Measurements from ENCODE around the gene CR1L.

Gene CR1L

GRCh38 chr1:207751790-207752455, 107.0 kb downstream of the CR1L start, which contains the start of gene CD46 (continued):
- TF ChIP-seq ZNF423 (tag by site-specific recombination; IDR thresholded peaks at IDR 0.05) = no peak
- peak; percentile 89 for TF ChIP-seq ZBTB26 (tag by site-specific recombination; optimal IDR thresholded peaks at IDR 0.05)
- peak; percentile 68 for TF ChIP-seq ZBTB17 (tag by site-specific recombination; IDR thresholded peaks at IDR 0.05)
- peak; percentile 52; the same call in 1 of the 2 replicates for TF ChIP-seq KLF16 (tag by site-specific recombination; IDR thresholded peaks at IDR 0.05)
- peak; percentile 64; the same call in 1 of the 2 replicates for TF ChIP-seq ZNF629 (tag by site-specific recombination; IDR thresholded peaks at IDR 0.05)
- TF ChIP-seq SP3 (tag by site-specific recombination; IDR thresholded peaks at IDR 0.05) = peak; percentile 81
- TF ChIP-seq SP2 (tag by site-specific recombination; IDR thresholded peaks at IDR 0.05) = peak; percentile 83
- TF ChIP-seq KLF1 (tag by site-specific recombination; IDR thresholded peaks at IDR 0.05) = peak; percentile 19; the same call in 1 of the 2 replicates
- TF ChIP-seq MZF1 (tag by site-specific recombination; IDR thresholded peaks at IDR 0.05; ENCODE audit: borderline replicate concordance) = peak; percentile 89
- TF ChIP-seq ZBTB21 (tag by site-specific recombination; IDR thresholded peaks at IDR 0.05) = no peak
- peak; percentile 35 for TF ChIP-seq ZBTB8A (tag by site-specific recombination; IDR thresholded peaks at IDR 0.05)
- TF ChIP-seq ZNF843 (tag by site-specific recombination; IDR thresholded peaks at IDR 0.05) = 0 out of 2 replicates have a peak, but pooled peaks have one; percentile 10
- no peak for TF ChIP-seq ZSCAN4 (tag by site-specific recombination; IDR thresholded peaks at IDR 0.05)
- no peak for TF ChIP-seq ZNF121 (tag by site-specific recombination; IDR thresholded peaks at IDR 0.05)
- TF ChIP-seq SP7 (tag by site-specific recombination; IDR thresholded peaks at IDR 0.05) = peak; percentile 24; the same call in 1 of the 2 replicates
- TF ChIP-seq ZNF354C (tag by site-specific recombination; IDR thresholded peaks at IDR 0.05; ENCODE audit: borderline replicate concordance, low read depth) = no peak
- TF ChIP-seq BCL11A (tag by site-specific recombination; IDR thresholded peaks at IDR 0.05; ENCODE audit: low read depth) = 0 out of 2 replicates have a peak, but pooled peaks have one; percentile 22
- TF ChIP-seq ZNF223 (tag by site-specific recombination; IDR thresholded peaks at IDR 0.05) = no peak
- 0 out of 2 replicates have a peak, but pooled peaks have one; percentile 26 for TF ChIP-seq ZSCAN30 (tag by site-specific recombination; IDR thresholded peaks at IDR 0.05)
- TF ChIP-seq WT1 (tag by site-specific recombination; IDR thresholded peaks at IDR 0.05) = no peak
- TF ChIP-seq ZNF148 (tag by site-specific recombination; IDR thresholded peaks at IDR 0.05; ENCODE audit: borderline replicate concordance) = no peak
- no peak for TF ChIP-seq ZNF837 (tag by site-specific recombination; IDR thresholded peaks at IDR 0.05)
- TF ChIP-seq ZNF19 (tag by site-specific recombination; IDR thresholded peaks at IDR 0.05; ENCODE audit: low read depth) = no peak
- TF ChIP-seq PRDM1 (tag by site-specific recombination; IDR thresholded peaks at IDR 0.05) = no peak
- no peak for TF ChIP-seq ZNF624 (tag by site-specific recombination; IDR thresholded peaks at IDR 0.05)
